Measurements from ENCODE around the gene ASPN.

DNA sequence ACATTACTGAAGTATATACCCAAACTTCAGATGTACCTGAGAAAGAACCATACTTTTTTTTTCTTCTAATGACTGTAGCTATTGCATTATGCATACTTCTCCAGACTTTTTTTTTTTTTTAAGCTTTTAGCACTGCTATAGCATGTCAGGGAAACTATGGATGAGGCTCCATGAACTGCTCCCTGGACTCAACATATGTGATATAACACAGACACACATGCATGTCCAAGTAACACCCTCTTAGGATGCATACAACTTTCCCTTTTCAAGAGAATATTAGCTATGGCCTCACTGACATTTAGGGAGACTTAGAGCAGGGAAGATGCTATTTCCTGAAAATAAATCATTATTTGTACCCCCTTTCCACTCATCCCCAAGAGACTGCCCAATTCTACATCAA, 499 bp upstream of the ASPN start:
- TF ChIP-seq, protein P1, sequence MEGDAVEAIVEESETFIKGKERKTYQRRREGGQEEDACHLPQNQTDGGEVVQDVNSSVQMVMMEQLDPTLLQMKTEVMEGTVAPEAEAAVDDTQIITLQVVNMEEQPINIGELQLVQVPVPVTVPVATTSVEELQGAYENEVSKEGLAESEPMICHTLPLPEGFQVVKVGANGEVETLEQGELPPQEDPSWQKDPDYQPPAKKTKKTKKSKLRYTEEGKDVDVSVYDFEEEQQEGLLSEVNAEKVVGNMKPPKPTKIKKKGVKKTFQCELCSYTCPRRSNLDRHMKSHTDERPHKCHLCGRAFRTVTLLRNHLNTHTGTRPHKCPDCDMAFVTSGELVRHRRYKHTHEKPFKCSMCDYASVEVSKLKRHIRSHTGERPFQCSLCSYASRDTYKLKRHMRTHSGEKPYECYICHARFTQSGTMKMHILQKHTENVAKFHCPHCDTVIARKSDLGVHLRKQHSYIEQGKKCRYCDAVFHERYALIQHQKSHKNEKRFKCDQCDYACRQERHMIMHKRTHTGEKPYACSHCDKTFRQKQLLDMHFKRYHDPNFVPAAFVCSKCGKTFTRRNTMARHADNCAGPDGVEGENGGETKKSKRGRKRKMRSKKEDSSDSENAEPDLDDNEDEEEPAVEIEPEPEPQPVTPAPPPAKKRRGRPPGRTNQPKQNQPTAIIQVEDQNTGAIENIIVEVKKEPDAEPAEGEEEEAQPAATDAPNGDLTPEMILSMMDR (IDR thresholded peaks at IDR 0.05 in 4 of 5, conservative IDR thresholded peaks at IDR 0.05 in 1 of 5): no peak
- TF ChIP-seq POLR2A (IDR thresholded peaks at IDR 0.05): no peak
